Right ventricle myocardium inferior (tissue), 1 donor: ENCODE results near the gene TBCD. TPM values are rescaled to one million over a fixed set of nuclear protein-coding genes. Genes with fewer than 3 reads are reported as not detected.
"Not testable (repeated sequence)": the region's sequence is repeated elsewhere in the genome, so short reads cannot be mapped to it uniquely, and the experiment has no call there.

Source experiments
- ATAC-seq: fragments of 200-7000 bp; cut with Tn5 transposase; one replicate; pipeline ENCODE4 v1.9.1; 2020; ENCODE audit warnings: mild to moderate bottlenecking, moderate library complexity
- DNase-seq: peaks from one replicate; pipeline ENCODE4 v3.0.0; 2021; ENCODE audit errors: missing footprints
- intact Hi-C: fragments of 100-400 bp; cut with DNase I; formaldehyde crosslinking; loops from one replicate; pipeline ENCODE4 v1.11.0; 2022
- total RNA-seq: library from RNA; stranded (reverse); fragmentation: NEBNext Ultra II Directional; extraction: Animal tissue kit (Norgen Biotek cat#: 25700); gene quantifications from one replicate; pipeline ENCODE4 v1.2.1, GENCODE V29; 2021
- donor health status: DM: no; HTN: yes; CAD: no; lungs with severe emphysema.

TBCD gene
- total RNA-seq, 1 donor from 2014 or later: 43.4 TPM

GRCh38 chr17:82974136-82974952 lies 222.5 kb downstream of the TBCD start:
- intact Hi-C loops: no loop called here
- ATAC-seq (no peak), DNase-seq (no peak)

GRCh38 chr17:82976982-82977488 lies 225.2 kb downstream of the TBCD start:
- no peak for ATAC-seq
- no peak for DNase-seq
- intact Hi-C loops: no loop called here

- intact Hi-C loops: no loop called here
- no peak for ATAC-seq
- DNase-seq: no peak
Measured at GRCh38 chr17:82977606-82978005, 225.7 kb downstream of the TBCD start.

DNA sequence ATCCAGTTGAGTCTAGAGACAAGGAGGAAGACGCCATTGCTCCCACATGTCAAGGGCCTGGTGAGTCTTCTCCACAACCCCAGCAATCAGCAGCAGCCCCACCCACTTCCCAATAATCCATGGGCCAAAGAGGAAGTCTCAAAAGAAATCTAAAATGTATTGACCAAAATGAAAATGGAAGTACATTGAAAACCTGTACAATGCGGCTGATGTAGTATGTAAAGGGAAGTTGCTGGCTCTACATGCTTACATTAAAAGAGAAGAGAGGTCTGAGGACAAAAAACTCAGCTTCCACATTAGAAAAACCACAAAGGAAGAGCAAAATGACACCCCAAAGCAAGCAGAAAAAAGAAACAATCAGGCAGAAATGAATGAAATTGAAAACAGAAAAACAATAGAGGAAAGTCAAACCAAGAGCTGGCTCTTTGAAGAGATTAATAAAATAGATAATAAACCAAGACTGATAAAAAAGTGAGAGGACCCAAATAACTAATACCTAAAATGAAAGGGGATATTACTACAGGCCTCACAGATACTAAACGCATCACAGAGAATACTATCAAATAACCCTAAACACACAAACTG lies 227.0 kb downstream of the TBCD start:
- ATAC-seq (peak; percentile 20), DNase-seq (no peak)
- intact Hi-C loops: no loop called here

DNA sequence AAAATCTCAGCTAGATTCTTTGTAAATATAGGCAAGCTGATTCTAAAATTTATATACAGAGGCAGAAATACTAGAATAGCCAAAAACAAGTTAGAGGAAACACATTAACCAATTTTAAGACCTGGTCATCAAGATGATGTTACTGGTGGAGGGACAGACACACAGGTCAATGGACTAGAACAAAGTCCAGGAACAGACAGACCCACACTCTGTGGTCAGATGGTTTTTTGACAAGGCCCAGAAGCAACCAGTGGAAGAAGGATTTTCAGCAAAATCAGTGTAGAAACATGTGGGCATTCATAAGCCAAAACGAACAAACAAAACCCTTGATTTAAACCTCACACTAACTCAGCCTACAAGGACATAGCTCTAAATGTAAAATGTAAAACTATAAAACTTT lies 227.9 kb downstream of the TBCD start:
- intact Hi-C loops: no loop called here
- ATAC-seq (no peak), DNase-seq (no peak)

DNA sequence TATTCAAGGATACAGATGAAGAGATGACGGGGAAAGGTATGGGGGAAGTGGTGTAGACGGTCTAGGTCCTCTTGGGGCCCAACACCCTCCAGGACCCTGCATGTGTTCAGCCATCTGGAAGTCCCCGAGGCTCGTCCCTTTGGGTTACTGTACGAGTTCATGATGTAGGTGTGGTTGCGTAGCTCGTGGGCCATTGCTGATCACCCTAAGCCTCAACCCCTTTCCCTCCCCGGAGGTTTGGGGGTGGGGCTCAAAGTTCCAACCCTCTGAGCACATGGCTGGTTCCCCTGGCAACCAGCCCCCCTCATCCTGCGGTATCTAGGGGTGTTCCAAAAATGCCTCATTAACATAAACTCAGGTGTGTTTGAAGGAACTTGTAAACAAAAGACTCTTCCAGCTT lies 228.8 kb downstream of the TBCD start:
- no peak for ATAC-seq
- DNase-seq: no peak
- intact Hi-C loops: no loop called here

GRCh38 chr17:82981141-82981730 lies 229.4 kb downstream of the TBCD start:
- intact Hi-C loops: no loop called here
- DNase-seq (no peak), ATAC-seq (no peak)

GRCh38 chr17:82983510-82984248 lies 231.8 kb downstream of the TBCD start:
- DNase-seq: no peak
- intact Hi-C loops: no loop called here
- no peak for ATAC-seq

DNA sequence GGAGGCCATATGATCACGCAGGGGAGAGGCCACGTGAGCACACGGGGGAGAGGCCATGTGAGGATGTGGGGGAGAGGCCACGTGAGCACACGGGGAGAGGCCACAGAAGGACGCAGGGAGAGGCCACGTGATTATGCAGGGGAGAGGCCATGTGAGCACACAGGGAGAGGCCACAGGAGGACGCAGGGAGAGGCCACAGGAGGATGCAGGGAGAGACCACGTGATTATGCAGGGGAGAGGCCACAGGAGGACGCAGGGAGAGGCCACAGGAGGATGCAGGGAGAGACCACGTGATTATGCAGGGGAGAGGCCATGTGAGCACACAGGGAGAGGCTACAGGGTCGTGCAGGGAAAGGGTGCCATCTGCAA lies 232.4 kb downstream of the TBCD start:
- DNase-seq, intact Hi-C loops, ATAC-seq: not testable (repeated sequence)

GRCh38 chr17:82984751-82985427 lies 233.0 kb downstream of the TBCD start:
- no peak for DNase-seq
- ATAC-seq: no peak
- intact Hi-C loops: no loop called here

GRCh38 chr17:82985428-82985805 lies 233.6 kb downstream of the TBCD start:
- no peak for DNase-seq
- no peak for ATAC-seq
- intact Hi-C loops: no loop called here

DNA sequence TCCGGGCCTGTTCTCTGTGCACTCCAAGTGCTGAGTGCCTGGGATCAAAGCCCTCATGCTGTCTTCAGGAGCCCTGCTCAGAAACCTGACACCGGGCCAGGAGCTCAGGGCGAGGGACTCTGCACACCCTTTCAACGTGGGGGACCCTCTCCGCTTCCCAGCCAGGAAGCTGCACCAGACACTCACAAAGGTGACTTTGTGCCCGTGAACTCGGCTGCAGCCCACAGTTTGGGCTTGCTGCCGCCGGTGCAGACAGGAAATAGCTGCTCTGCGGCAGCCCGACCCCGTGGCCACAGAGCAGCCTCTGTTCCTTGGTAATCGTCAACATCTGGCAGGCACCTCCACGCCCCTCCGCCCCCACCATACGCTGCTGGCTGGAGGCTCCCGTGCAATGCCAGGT lies 234.1 kb downstream of the TBCD start:
- ATAC-seq (no peak), DNase-seq (no peak)

GRCh38 chr17:82989051-82989450 lies 237.2 kb downstream of the TBCD start:
- DNase-seq, intact Hi-C loops, ATAC-seq: not testable (repeated sequence)

More for the DNA sequence above, 234.1 kb downstream of the TBCD start:
- intact Hi-C loops: no loop called here

DNA sequence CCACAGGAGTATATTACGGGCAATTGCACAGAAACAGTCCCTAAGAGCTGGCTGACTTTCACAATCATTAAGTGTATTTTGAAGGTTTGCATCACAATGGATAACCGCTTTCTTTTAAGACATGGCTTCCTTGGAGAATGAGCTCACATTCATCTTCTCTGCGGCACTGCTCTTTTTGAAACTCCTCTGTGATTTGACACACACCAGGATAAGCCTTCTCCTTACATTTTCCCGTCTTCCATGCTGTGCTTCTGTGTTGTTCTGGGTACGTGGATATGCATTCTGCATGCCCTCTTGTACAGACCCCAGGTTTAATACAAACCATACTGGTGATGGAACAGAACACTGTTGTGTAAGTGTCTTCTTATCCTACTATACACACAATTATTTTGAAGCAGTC lies 238.0 kb downstream of the TBCD start:
- intact Hi-C loops: no loop called here
- ATAC-seq: no peak
- no peak for DNase-seq

DNA sequence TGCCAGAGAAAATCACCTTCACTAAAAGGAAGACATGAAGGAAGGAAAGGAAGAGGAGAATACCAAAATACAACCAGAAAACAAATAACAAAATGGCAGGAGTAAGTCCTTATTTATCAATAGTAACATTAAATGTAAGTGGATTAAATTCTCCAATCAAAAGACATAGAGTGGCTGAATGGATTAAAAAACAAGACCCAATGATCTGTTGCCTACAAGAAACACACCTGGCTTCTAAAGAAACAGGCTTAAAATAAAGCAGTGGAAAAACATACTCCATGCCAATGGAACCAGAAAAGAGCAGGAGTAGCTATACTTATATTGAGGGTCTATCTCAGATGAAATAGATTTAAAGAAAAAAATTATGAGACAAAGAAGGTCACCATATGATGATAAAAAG lies 241.1 kb downstream of the TBCD start:
- ATAC-seq (no peak), DNase-seq (no peak)
- intact Hi-C loops: no loop called here
